Hematopoietic multipotent progenitor cell treated with erythropoietin and hydrocortisone succinate and interleukin-3 and kit ligand, for 8 days (in vitro differentiated cells): ENCODE results near the gene ZDHHC20.

Experiments
- DNase-seq: peaks from one replicate; pipeline ENCODE4 v3.0.0-alpha.2; 2015

ZDHHC20 gene

GRCh38 chr13:21360463-21360862, 98.6 kb downstream of the ZDHHC20 start:
- DNase-seq = no peak

GRCh38 chr13:21359855-21360254, 99.2 kb downstream of the ZDHHC20 start:
- no peak for DNase-seq

GRCh38 chr13:21355304-21355703, 103.8 kb downstream of the ZDHHC20 start:
- DNase-seq = no peak

GRCh38 chr13:21354721-21355120, 104.4 kb downstream of the ZDHHC20 start:
- no peak for DNase-seq

- DNase-seq = no peak
These were observed 110.5 kb downstream of the ZDHHC20 start for GRCh38 chr13:21348488-21349120.

- no peak for DNase-seq
These were observed 111.3 kb downstream of the ZDHHC20 start for GRCh38 chr13:21347753-21348318.

- no peak for DNase-seq
These were observed 114.4 kb downstream of the ZDHHC20 start for GRCh38 chr13:21344662-21345176.

GRCh38 chr13:21343659-21344058, 115.4 kb downstream of the ZDHHC20 start:
- DNase-seq = no peak

- no peak for DNase-seq
These were observed 116.2 kb downstream of the ZDHHC20 start for GRCh38 chr13:21342699-21343442.

GRCh38 chr13:21341637-21342422, 117.3 kb downstream of the ZDHHC20 start:
- no peak for DNase-seq

- no peak for DNase-seq
These were observed 120.3 kb downstream of the ZDHHC20 start for GRCh38 chr13:21338639-21339278.

- no peak for DNase-seq
These were observed 120.9 kb downstream of the ZDHHC20 start for GRCh38 chr13:21338156-21338555.

GRCh38 chr13:21336609-21337349, 122.3 kb downstream of the ZDHHC20 start:
- no peak for DNase-seq

GRCh38 chr13:21333186-21333585, 125.9 kb downstream of the ZDHHC20 start:
- DNase-seq = no peak

- DNase-seq = no peak
These were observed 128.8 kb downstream of the ZDHHC20 start for GRCh38 chr13:21330126-21330861.

- no peak for DNase-seq
These were observed 130.1 kb downstream of the ZDHHC20 start for GRCh38 chr13:21328836-21329477.

GRCh38 chr13:21328201-21328600, 130.9 kb downstream of the ZDHHC20 start:
- no peak for DNase-seq

GRCh38 chr13:21326155-21327031, 132.7 kb downstream of the ZDHHC20 start:
- DNase-seq = peak; percentile 36

GRCh38 chr13:21324803-21325202, 134.3 kb downstream of the ZDHHC20 start:
- no peak for DNase-seq

GRCh38 chr13:21322988-21323387, 136.1 kb downstream of the ZDHHC20 start:
- no peak for DNase-seq
